ENCODE results near the gene NMNAT3. TPM values are rescaled to one million over a fixed set of nuclear protein-coding genes. Genes with fewer than 3 reads are reported as not detected.

Gene NMNAT3
- total RNA-seq, 3 donors from 2014 or later: 6.6 to 17.3 (median 9.2) TPM

GRCh38 chr3:139558351-139559266 lies 119.2 kb downstream of the NMNAT3 start:
- Histone ChIP-seq H3K9me3 (no peaks in the 10 kb centered on the region), H3K27ac (no peak overlapping the region), H3K4me1 (no peaks in the 10 kb centered on the region), H3K4me3 (no peak overlapping the region), H3K27me3 (no peaks in the 10 kb centered on the region), H3K36me3 (no peaks in the 10 kb centered on the region)
- intact Hi-C loops (cut with DNase I; ENCODE audit: low total_unique reads): no loop called here
- TF ChIP-seq CTCF (IDR thresholded peaks at IDR 0.05): no peak
- TF ChIP-seq POLR2A (IDR thresholded peaks at IDR 0.05): no peak
- TF ChIP-seq POLR2AphosphoS5 (IDR thresholded peaks at IDR 0.05): no peak
- no peak for DNase-seq (ENCODE audit: low spot score in 2 of 2)

GRCh38 chr3:139557041-139557440 lies 120.7 kb downstream of the NMNAT3 start:
- H3K4me3 ChIP-seq: no peak overlapping the region
- no peaks in the 10 kb centered on the region for H3K9me3 ChIP-seq
- no peaks in the 10 kb centered on the region for H3K27me3 ChIP-seq
- no peaks in the 10 kb centered on the region for H3K4me1 ChIP-seq
- TF ChIP-seq CTCF (IDR thresholded peaks at IDR 0.05): no peak
- no peak for TF ChIP-seq POLR2A (IDR thresholded peaks at IDR 0.05)
- no peak for TF ChIP-seq POLR2AphosphoS5 (IDR thresholded peaks at IDR 0.05)
- DNase-seq (ENCODE audit: low spot score in 2 of 2): no peak
- no peak overlapping the region for H3K27ac ChIP-seq
- intact Hi-C loops (cut with DNase I; ENCODE audit: low total_unique reads): no loop called here
- H3K36me3 ChIP-seq: no peaks in the 10 kb centered on the region

GRCh38 chr3:139555249-139555648 lies 122.5 kb downstream of the NMNAT3 start:
- intact Hi-C loops (cut with DNase I; ENCODE audit: low total_unique reads): no loop called here
- no peaks in the 10 kb centered on the region for H3K36me3 ChIP-seq
- no peak overlapping the region for H3K27ac ChIP-seq
- no peaks in the 10 kb centered on the region for H3K27me3 ChIP-seq
- no peak overlapping the region for H3K4me3 ChIP-seq
- no peak for DNase-seq (ENCODE audit: low spot score in 2 of 2)
- H3K9me3 ChIP-seq: no peaks in the 10 kb centered on the region
- no peaks in the 10 kb centered on the region for H3K4me1 ChIP-seq
- no peak for TF ChIP-seq CTCF (IDR thresholded peaks at IDR 0.05)
- no peak for TF ChIP-seq POLR2AphosphoS5 (IDR thresholded peaks at IDR 0.05)
- TF ChIP-seq POLR2A (IDR thresholded peaks at IDR 0.05): no peak

- H3K27ac ChIP-seq: no peak overlapping the region
- H3K4me3 ChIP-seq: no peak overlapping the region
- H3K36me3 ChIP-seq: no peaks in the 10 kb centered on the region
- TF ChIP-seq POLR2AphosphoS5 (IDR thresholded peaks at IDR 0.05): no peak
- no peak for TF ChIP-seq CTCF (IDR thresholded peaks at IDR 0.05)
- no peak for TF ChIP-seq POLR2A (IDR thresholded peaks at IDR 0.05)
- H3K9me3 ChIP-seq: no peaks in the 10 kb centered on the region
- no peaks in the 10 kb centered on the region for H3K4me1 ChIP-seq
- intact Hi-C loops (cut with DNase I; ENCODE audit: low total_unique reads): no loop called here
- no peaks in the 10 kb centered on the region for H3K27me3 ChIP-seq
- no peak for DNase-seq (ENCODE audit: low spot score in 2 of 2)
Measured at GRCh38 chr3:139554628-139555027, 123.1 kb downstream of the NMNAT3 start.

- H3K4me3 ChIP-seq: no peak overlapping the region
- no peaks in the 10 kb centered on the region for H3K36me3 ChIP-seq
- H3K4me1 ChIP-seq: no peaks in the 10 kb centered on the region
- no peak overlapping the region for H3K27ac ChIP-seq
- H3K27me3 ChIP-seq: no peaks in the 10 kb centered on the region
- no peaks in the 10 kb centered on the region for H3K9me3 ChIP-seq
- DNase-seq (ENCODE audit: low spot score in 2 of 2): no peak
- intact Hi-C loops (cut with DNase I; ENCODE audit: low total_unique reads): no loop called here
- no peak for TF ChIP-seq POLR2A (IDR thresholded peaks at IDR 0.05)
- no peak for TF ChIP-seq CTCF (IDR thresholded peaks at IDR 0.05)
- TF ChIP-seq POLR2AphosphoS5 (IDR thresholded peaks at IDR 0.05): no peak
Measured at GRCh38 chr3:139552632-139553365, 125.0 kb downstream of the NMNAT3 start.

Data from breast epithelium (tissue), 4 donors.